A549 (cell line): Measurements from ENCODE around the gene ZC2HC1B. TPM values are rescaled to one million over a fixed set of nuclear protein-coding genes. Genes with fewer than 3 reads are reported as not detected.
A peak's percentile ranks its signal among the peaks of the same experiment; 100 is the strongest.

Experiments
- ATAC-seq, 2 experiments: fragments of 200-7000 bp in 1 of 2; fragments of >200 bp in 1 of 2; cut with Nextera tagmentation in 1 of 2; cut with Tn5 transposase in 1 of 2; 3 replicates each; pipeline versions ENCODE4 v1.8.0 to v1.9.1; 2018 to 2020; ENCODE audit warnings: mild to moderate bottlenecking in 1 of 2, moderate library complexity in 1 of 2
- CTCF ChIA-PET: fragments of 300-600 bp; sonication (Branson Sonifier 250); formaldehyde crosslinking; extraction: SDS; loops from one replicate; lab custom pipeline; 2021; ENCODE audit warnings: antibody characterized with exemption, inconsistent platforms; lab: Yijun Ruan, JAX
- POLR2A ChIA-PET: fragments of 350-600 bp; formaldehyde crosslinking; extraction: SDS; loops from one replicate; lab custom pipeline; 2021; ENCODE audit warnings: antibody characterized with exemption, inconsistent platforms; lab: Yijun Ruan, JAX
- DNase-seq, 2 experiments: peaks; one replicate each; pipeline versions ENCODE4 v3.0.0 to v3.0.0-alpha.2; 2011 to 2016; ENCODE audit warnings: low read depth in 1 of 2, low spot score in 1 of 2
- FAIRE-seq: peaks from 2 replicates; lab custom pipeline; 2011; peaks lifted over from hg19 to GRCh38; lab: Jason Lieb, UNC
- H3K27ac ChIP-seq, 2 experiments: fragments of >200 bp; sonication (Bioruptor Twin); formaldehyde crosslinking; 3 replicates each; pipeline ENCODE4 v1.5.1; 2016 to 2017
- H3K4me1 ChIP-seq: fragments of >200 bp; sonication (Bioruptor Twin); formaldehyde crosslinking; 3 replicates; pipeline ENCODE4 v1.6.1; 2016
- H3K4me2 ChIP-seq: fragments of >200 bp; sonication (Bioruptor Twin); formaldehyde crosslinking; 3 replicates; pipeline ENCODE4 v1.6.1; 2016
- H3K4me3 ChIP-seq: fragments of >200 bp; sonication (Bioruptor Twin); formaldehyde crosslinking; 3 replicates; pipeline ENCODE4 v1.5.1; 2016
- H3K9me3 ChIP-seq: fragments of >200 bp; sonication (Bioruptor Twin); formaldehyde crosslinking; 3 replicates; pipeline ENCODE4 v1.6.1; 2016
- CEBPB ChIP-seq, 2 experiments: fragments of >200 bp in 1 of 2; sonication (Bioruptor Twin) in 1 of 2; formaldehyde crosslinking in 1 of 2; IDR thresholded peaks; 2 replicates each; pipeline ENCODE4 v1.6.1; 2012 to 2016
- CHD2 ChIP-seq: fragments of 150-350 bp; IDR thresholded peaks from 2 replicates; pipeline ENCODE4 v1.6.1; 2014; ENCODE audit warnings: low read length; ENCODE audit not compliant: partially characterized antibody
- EHF ChIP-seq: fragments of 250-450 bp; sonication (Bioruptor Pico); IDR thresholded peaks from 2 replicates; pipeline ENCODE4 v1.5.0; 2020; ENCODE audit warnings: mild to moderate bottlenecking
- ESRRA ChIP-seq: fragments of 150-350 bp; IDR thresholded peaks from 2 replicates; pipeline ENCODE4 v1.6.1; 2014; ENCODE audit warnings: mild to moderate bottlenecking, low read length, borderline replicate concordance
- FOSB ChIP-seq: fragments of 250-450 bp; sonication (Bioruptor Pico); IDR thresholded peaks from 2 replicates; pipeline ENCODE4 v1.5.0; 2020; ENCODE audit warnings: mild to moderate bottlenecking, moderate library complexity
- HDAC2 ChIP-seq: fragments of 200-600 bp; sonication (generic); IDR thresholded peaks from 2 replicates; pipeline ENCODE4 v1.6.1; 2016
- HOXB5 ChIP-seq: fragments of 250-450 bp; sonication (Bioruptor Pico); IDR thresholded peaks from 2 replicates; pipeline ENCODE4 v1.5.0; 2020; ENCODE audit warnings: mild to moderate bottlenecking, moderate library complexity
- KDM1A ChIP-seq: fragments of 200-600 bp; sonication (generic); IDR thresholded peaks from 2 replicates; pipeline ENCODE4 v1.6.1; 2016; ENCODE audit warnings: low read depth, mild to moderate bottlenecking
- NPAS2 ChIP-seq: fragments of 250-450 bp; sonication (Bioruptor Pico); IDR thresholded peaks from 2 replicates; pipeline ENCODE4 v1.8.0; 2022; ENCODE audit warnings: mild to moderate bottlenecking, moderate library complexity, borderline replicate concordance
- POLR2AphosphoS2 ChIP-seq: conservative IDR thresholded peaks from 2 replicates; pipeline ENCODE4 v1.6.1; 2012; ENCODE audit warnings: low read length, improper control_type of control experiment, inconsistent platforms
- SREBF2 ChIP-seq: fragments of 450-650 bp; IDR thresholded peaks from 2 replicates; pipeline ENCODE4 v1.6.1; 2014; ENCODE audit warnings: mild to moderate bottlenecking, moderate library complexity
- USF2 ChIP-seq: fragments of 450-650 bp; IDR thresholded peaks from 2 replicates; pipeline ENCODE4 v1.6.1; 2014; ENCODE audit warnings: antibody characterized with exemption
- ZNF302 ChIP-seq: fragments of 250-450 bp; sonication (Bioruptor Pico); IDR thresholded peaks from 2 replicates; pipeline ENCODE4 v1.9.0; 2021; ENCODE audit warnings: inconsistent platforms, mild to moderate bottlenecking, moderate library complexity
- WGBS: methylation state at CpG from one replicate; pipeline ENCODE4 v1.1.6; 2017; ENCODE audit errors: missing lambda C conversion rate; 5-methylcytosine and 5-hydroxymethylcytosine counted together
- polyA plus RNA-seq, 4 experiments: library from polyadenylated mRNA; depleted of rRNA in 3 of 4; stranded (reverse); fragments of >200 nt; fragmentation: RNase III in 1 of 4; extraction: RNeasy Plus Mini Kit Qiagen cat#74134 plus additional on column Dnase treatment in 1 of 4; gene quantifications; 2 replicates in 3 of 4; 3 replicates in 1 of 4; pipeline ENCODE4 v1.2.3, GENCODE V29; 2011 to 2017
- TF ChIP-seq, protein P1 (sequence below): fragments of 200-600 bp; sonication (generic); IDR thresholded peaks from 2 replicates; pipeline ENCODE4 v1.6.1; 2016; ENCODE audit warnings: antibody characterized with exemption, mild to moderate bottlenecking, moderate library complexity
- TF ChIP-seq, protein P2 (sequence below): fragments of 150-350 bp; IDR thresholded peaks from 2 replicates; pipeline ENCODE4 v1.6.1; 2014; ENCODE audit warnings: low read depth, mild to moderate bottlenecking, low read length

Gene ZC2HC1B
- polyA plus RNA-seq, 2 of the 4 experiments (the other 2 are of a cell fraction): not detected

DNA sequence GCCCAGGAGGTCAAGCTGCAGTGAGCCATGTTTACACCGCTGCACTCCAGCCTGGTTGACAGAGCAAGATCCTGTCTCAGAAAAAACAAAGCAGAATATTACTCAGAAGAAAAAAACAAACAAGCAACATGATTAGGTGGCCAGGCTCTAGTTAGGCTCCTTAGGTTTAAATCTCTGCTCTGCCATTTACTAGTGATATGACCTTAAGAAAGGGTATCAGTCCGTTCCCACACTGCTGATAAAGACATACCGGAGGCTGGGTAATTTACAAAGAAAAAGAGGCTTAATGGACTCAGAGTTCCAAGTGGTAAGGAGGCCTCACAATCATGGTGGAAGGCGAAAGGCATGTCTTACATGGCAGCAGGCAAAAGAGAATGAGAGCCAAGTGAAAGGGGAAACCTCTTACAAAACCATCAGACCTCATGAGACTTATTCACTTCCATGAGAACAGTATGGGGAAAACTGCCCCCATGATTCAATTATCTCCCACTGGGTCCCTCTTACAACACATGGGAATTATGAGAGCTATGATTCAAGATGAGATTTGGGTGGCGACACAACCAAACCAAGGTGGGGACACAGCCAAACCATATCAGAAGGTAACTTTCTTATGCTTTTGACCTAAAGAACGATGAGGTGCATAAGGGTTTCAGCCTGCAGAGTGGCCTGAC lies 23.5 kb upstream of the ZC2HC1B start:
- WGBS: 85% methylated on average over 6 of the region's 6 CpGs
- ATAC-seq (no peak), FAIRE-seq (no peak), DNase-seq (no peak)
- H3K4me2 ChIP-seq: no peak overlapping the region
- H3K27ac ChIP-seq: no peak overlapping the region
- H3K4me1 ChIP-seq: peaks cover 10% of the 10 kb centered on the region; the same call in 2 of the 3 replicates
- H3K4me3 ChIP-seq: no peak overlapping the region
- ChIA-PET CTCF (no interaction called here), POLR2A (no interaction called here)
- TF ChIP-seq EHF (no peak), SREBF2 (no peak), NPAS2 (no peak), POLR2AphosphoS2 (no peak), HDAC2 (no peak), ZNF302 (CRISPR knock-in tag) (no peak), FOSB (CRISPR knock-in tag) (no peak), USF2 (no peak), ESRRA (no peak), CEBPB (IDR thresholded peaks at IDR 0.05) (no peak), HOXB5 (CRISPR knock-in tag) (no peak)
- H3K9me3 ChIP-seq: no peaks in the 10 kb centered on the region

GRCh38 chr6:143842461-143842901 lies 21.8 kb upstream of the ZC2HC1B start:
- no peak for FAIRE-seq
- peak overlapping the region; percentile 96 for H3K4me3 ChIP-seq
- CTCF ChIA-PET: interaction anchor here (1.3 kb wide), 1 partner anchor 267 kb away, joined by 5 read pairs; no protein-coding TSS in a partner anchor
- TF ChIP-seq, protein P1, sequence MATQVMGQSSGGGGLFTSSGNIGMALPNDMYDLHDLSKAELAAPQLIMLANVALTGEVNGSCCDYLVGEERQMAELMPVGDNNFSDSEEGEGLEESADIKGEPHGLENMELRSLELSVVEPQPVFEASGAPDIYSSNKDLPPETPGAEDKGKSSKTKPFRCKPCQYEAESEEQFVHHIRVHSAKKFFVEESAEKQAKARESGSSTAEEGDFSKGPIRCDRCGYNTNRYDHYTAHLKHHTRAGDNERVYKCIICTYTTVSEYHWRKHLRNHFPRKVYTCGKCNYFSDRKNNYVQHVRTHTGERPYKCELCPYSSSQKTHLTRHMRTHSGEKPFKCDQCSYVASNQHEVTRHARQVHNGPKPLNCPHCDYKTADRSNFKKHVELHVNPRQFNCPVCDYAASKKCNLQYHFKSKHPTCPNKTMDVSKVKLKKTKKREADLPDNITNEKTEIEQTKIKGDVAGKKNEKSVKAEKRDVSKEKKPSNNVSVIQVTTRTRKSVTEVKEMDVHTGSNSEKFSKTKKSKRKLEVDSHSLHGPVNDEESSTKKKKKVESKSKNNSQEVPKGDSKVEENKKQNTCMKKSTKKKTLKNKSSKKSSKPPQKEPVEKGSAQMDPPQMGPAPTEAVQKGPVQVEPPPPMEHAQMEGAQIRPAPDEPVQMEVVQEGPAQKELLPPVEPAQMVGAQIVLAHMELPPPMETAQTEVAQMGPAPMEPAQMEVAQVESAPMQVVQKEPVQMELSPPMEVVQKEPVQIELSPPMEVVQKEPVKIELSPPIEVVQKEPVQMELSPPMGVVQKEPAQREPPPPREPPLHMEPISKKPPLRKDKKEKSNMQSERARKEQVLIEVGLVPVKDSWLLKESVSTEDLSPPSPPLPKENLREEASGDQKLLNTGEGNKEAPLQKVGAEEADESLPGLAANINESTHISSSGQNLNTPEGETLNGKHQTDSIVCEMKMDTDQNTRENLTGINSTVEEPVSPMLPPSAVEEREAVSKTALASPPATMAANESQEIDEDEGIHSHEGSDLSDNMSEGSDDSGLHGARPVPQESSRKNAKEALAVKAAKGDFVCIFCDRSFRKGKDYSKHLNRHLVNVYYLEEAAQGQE: no peak
- TF ChIP-seq, protein P2, sequence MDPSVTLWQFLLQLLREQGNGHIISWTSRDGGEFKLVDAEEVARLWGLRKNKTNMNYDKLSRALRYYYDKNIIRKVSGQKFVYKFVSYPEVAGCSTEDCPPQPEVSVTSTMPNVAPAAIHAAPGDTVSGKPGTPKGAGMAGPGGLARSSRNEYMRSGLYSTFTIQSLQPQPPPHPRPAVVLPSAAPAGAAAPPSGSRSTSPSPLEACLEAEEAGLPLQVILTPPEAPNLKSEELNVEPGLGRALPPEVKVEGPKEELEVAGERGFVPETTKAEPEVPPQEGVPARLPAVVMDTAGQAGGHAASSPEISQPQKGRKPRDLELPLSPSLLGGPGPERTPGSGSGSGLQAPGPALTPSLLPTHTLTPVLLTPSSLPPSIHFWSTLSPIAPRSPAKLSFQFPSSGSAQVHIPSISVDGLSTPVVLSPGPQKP: no peak
- TF ChIP-seq CHD2 (no peak), KDM1A (no peak)
- no peaks in the 10 kb centered on the region for H3K9me3 ChIP-seq
- peaks cover 10% of the 10 kb centered on the region; the same call in 2 of the 3 replicates for H3K4me1 ChIP-seq
- peak overlapping the region; percentile 92 to 98 for H3K27ac ChIP-seq
- POLR2A ChIA-PET: interaction anchor here (0.6 to 1.6 kb wide), 7 partner anchors 10 to 306 kb away, joined by 3 to 10 read pairs (median 4); partner anchors contain the start of genes PHACTR2 and SF3B5
- peak overlapping the region; percentile 86 for H3K4me2 ChIP-seq
- ATAC-seq: peak; percentile 49 to 58; a peak in 5 of 6 replicates
- DNase-seq: peak in 1 of 2 experiments; percentile 8
- WGBS: 79% methylated on average over 7 of the region's 7 CpGs
